HPDE6-E6E7 (cell line): ENCODE results near the gene LTBP3.
"Not testable (repeated sequence)": the region's sequence is repeated elsewhere in the genome, so short reads cannot be mapped to it uniquely, and the experiment has no call there.

Experiments
- DNase-seq: peaks from one replicate; pipeline ENCODE4 v3.0.0; 2011; ENCODE audit warnings: missing footprints; ENCODE audit errors: extremely low spot score

The LTBP3 gene

DNA sequence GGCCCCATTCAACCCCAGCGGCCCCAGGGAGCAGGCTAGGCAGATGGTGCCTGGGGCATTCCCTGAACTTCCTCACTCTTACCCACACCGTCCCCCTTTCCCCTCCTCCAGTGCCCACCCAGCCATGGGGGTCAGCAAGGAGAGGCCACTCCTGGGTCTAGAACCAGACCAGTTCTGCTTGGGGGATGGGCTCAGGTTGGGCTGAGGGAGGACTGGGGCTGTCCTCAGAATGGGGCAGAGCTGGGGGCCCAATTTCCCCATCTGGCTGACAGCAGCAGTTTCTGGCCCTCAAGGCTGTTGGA is 20.9 kb downstream of the LTBP3 start:
- DNase-seq: no peak

DNA sequence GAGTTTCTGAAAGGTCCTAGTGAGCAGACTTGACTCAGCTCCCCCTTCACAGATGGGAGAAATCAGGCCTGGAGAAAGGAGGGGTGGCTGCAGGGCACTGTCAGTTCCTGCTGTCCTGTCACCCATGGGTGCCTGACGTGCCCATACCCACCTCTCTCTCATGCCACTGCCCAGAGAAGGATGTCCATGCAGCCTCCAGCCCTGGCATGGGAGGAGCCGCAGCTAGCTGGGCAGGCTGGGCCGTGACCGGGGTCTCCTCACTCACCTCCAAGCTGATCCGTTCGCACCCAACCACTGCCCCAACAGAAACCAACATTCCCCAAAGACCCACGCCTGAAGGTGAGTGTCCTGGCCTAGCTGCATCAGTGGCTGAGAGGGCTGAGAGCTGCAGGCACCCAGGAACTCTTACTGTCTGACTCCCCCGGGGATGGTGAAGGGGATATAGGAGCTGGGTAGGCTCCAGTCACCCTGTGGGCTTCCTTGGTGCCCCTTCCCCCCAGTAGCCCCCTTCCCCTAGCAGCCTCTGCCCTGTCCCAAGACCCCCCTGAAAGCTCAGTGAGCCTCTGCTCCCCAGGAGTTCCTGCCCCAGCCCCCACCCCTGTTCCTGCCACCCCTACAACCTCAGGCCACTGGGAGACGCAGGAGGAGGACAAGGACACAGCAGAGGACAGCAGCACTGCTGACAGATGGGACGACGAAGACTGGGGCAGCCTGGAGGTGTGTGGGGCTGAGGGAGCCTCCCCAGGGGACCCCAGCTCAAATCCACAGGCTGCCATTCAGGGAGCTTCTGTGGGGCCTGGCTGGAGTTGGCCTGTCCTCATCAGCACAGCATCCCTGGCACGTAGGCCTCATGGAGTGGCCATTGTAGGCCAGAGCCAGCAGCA is 21.5 kb downstream of the LTBP3 start:
- no peak for DNase-seq

DNA sequence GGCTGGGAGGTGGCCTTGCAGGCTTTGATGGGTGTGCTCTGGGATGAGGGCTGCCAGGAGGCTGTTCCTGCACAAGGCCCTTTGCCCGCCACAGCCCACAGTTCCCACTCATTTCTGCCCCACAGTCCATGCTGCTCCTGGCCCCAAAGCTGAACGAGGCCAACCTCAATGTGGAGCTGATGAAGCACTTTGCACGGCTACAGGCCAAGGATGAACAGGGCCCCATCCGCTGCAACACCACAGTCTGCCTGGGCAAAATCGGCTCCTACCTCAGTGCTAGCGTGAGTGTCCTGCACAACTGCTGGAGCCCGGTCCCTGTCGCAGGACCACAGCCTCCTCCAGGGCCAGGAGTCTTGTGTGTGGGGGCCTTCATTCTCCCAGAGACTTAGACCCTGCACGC is 23.1 kb downstream of the LTBP3 start:
- no peak for DNase-seq

DNA sequence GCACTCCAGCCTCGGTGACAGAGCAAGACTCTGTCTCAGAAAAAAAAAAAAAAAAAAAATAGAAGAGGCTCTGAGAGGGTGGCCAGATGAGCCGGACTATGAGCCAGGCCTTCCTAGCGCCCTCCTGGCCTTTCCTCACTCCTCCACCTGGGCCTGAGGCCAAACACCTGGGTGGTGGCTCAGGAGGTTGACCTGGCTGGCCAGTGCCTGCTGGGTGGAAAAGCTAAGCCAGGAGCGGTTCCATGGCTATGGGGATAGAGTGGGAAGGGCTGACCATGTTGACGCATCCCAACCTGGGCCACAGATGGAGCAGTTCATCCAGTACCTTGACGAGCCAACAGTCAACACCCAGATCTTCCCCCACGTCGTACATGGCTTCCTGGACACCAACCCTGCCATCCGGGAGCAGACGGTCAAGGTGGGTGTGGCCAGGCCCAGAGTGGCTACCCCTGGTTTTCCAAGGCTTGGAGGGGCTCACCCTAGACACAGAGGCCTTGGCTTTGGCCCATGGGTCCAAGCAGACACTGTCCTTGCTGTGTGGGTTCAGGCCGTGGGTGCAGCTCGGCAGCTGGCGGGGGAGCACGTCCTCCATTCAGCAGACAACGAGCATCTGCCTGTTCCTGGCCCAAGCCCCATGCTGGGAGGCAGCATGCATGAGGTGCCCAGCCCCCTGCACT is 25.6 kb downstream of the LTBP3 start:
- DNase-seq: no peak

DNA sequence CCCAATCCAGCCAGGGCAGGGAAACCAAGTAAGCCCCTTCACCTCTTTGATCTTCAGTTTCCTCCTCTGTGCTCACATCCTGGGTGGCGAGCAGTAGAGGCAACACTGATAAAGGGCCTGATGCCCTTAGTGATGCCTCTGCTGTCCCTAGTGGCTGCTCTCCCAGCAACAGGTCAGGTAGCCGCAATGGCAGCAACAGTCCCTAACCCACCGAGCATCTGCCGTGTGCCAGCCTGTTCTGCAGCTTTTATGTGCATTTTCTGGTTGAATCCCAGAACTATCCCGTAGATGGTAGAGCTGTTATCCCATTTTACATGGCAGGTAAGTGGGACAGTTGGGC is 28.0 kb downstream of the LTBP3 start:
- DNase-seq: no peak

DNA sequence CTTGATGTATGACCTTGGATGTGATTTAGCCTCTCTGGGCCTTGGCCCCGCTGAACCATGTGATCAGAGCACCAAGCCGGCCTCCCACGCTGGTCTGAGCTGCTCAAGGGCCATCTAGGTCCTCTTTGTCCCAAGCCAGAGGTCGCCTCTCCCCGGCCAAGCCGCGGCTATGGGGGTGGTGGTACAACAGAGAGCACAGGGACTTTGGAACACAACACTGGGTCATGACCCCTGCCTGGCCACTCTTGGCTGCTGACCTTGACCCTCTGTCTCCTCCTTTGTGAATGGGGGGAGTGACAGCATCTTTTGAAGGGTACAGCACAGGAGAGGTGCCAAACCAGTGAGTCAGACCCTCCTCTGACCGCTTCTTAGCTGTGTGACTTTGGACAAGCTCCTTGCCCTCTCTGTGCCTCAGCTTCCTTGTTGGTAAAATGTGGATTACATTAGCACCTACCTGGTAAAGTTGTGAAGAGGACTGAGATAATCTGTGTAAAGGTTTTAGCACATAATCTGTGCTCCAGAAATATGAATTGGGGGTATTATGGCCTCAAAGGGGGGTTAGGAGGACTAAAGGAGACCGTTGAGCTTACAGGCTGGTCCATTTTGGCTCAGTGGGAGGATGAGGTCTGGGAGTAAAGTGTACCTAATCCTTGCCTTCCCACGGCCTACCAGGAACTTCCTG is 28.5 kb downstream of the LTBP3 start:
- no peak for DNase-seq

DNA sequence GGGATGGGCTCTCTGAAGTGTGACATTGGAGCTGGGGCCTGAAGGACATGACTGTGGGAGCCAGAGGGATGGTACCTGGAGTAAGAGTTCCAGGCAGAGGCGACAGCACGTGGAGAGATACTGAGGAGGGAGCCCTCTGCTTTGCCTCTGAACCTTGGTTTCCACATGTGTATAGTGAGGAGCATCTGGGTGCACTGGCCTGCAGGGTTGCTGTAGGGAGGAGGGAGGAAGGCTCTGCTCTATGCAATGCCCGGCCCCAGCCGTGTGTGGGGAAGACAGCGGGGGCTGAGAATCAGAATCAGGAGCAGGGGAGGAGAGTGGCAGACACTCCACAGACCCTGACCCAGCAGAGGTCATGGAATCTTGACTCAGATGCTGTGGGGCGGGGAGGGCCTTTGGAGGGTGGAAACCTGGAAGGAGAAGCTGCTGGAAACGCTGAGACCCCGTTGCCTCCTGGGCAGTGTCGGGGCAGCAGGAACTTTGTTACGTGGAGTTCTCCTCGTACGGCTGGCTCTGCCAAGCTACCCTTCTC is 29.3 kb downstream of the LTBP3 start:
- no peak for DNase-seq

DNA sequence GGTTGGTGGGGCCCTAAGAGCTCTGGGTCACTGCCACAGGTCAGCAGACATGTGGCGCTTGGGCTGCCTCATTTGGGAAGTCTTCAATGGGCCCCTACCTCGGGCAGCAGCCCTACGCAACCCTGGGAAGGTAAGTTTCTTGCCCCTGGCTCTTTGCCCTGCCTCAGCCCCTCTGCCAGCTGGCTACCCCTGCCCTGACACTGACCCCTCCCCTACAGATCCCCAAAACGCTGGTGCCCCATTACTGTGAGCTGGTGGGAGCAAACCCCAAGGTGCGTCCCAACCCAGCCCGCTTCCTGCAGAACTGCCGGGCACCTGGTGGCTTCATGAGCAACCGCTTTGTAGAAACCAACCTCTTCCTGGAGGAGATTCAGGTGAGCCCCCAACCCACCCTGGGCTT is 31.4 kb downstream of the LTBP3 start:
- no peak for DNase-seq

DNA sequence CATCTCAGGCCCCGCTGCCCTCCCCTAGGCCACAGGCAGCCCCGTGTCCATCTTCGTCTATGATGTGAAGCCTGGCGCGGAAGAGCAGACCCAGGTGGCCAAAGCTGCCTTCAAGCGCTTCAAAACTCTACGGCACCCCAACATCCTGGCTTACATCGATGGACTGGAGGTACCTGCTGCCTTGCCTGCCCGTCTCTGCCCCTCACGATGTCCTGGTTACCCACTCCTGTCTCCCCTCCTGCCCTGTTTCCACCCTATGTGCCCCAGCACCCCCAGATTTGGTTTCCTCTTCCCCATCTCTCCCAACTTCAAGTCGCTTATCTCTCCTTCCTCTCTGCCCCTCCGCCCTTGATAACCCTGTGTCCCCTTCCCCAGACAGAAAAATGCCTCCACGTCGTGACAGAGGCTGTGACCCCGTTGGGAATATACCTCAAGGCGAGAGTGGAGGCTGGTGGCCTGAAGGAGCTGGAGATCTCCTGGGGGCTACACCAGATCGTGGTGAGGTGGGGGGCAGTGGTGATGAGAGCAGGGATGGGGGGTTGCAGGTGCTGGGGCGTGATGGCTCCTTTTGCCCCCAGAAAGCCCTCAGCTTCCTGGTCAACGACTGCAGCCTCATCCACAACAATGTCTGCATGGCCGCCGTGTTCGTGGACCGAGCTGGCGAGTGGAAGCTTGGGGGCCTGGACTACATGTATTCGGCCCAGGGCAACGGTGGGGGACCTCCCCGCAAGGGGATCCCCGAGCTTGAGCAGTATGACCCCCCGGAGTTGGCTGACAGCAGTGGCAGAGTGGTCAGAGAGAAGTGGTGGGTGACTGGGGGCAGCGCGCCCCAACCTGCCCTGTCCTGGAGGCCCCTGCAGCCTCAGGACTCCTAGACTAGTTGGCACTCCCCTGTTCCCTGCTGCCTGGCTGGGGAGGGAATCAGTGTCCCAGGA is 32.3 kb downstream of the LTBP3 start:
- no peak for DNase-seq

DNA sequence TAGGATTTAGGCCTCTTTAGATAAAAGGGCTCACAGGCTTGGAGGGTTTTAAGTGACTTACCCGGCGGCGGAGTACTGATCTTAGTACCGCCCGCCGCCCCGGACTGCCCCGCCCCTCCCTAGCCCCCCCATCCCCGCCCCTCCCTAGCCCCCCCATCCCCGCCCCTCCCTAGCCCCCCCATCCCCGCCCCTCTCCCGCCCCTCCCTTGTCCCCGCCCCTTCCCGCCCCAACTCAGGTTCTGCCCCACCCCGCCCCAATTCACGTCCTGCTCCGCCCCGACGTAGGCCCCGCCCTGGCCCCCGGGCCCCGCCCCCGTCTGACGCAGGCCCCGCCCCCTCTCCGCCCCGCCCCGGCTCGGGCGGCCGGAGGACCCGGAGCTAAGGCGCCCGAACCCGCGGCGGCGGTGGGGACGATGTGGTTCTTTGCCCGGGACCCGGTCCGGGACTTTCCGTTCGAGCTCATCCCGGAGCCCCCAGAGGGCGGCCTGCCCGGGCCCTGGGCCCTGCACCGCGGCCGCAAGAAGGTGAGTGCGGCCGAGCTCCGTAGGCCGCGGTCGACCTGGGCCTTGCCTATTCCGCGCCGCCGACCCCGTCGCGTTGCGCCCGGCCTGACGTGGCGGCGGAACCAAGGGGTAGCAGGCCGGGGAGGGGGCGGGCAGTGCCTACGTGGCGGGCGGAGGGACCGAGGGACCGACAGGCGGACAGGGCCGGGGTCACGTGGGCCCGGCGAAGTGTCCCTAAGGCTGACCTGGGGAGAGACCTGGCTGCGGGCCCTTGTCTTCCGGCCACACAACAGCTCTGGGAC is 33.2 kb downstream of the LTBP3 start, which contains the start of gene SCYL1:
SCYL1 (plus strand) TSS at position 343 of the 805 bp plus-strand sequence; CDS start at position 414, 71 bp downstream.
- no peak for DNase-seq

DNA sequence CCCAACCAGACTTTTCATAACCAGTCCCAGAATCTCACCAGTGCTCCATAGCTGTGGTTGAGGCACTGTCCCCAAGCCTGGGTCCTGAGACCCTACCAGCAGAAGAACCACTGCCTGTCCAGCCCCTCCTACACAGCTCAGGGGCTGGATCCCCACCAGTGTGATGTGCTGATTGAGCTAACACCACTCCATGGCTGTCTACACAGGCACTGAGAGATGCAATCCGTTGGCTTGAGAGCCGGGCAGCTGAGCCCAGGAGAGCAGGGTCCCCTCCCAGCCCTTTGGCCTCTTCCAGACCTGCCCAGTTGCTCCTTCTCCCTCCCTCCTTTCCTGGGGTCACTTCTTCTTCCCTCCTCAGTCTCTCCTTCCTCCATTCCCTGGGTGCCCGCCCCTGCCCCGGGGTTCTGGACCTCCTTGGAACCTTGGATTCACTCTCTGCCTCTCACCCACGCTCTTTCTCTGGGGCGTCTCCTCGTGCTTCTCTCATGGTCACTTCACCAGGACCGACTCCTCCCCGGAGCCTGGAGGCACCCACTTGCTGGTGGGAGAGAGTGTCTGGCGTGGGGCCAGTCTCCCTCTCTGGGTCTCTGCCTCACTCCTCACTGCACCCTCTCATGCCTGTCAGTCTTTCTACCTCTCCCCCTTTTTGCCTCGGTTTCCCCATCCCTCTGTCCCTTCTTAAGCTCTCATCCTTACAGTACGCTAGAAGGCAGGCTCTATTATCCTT is 34.0 kb downstream of the LTBP3 start:
- no peak for DNase-seq

DNA sequence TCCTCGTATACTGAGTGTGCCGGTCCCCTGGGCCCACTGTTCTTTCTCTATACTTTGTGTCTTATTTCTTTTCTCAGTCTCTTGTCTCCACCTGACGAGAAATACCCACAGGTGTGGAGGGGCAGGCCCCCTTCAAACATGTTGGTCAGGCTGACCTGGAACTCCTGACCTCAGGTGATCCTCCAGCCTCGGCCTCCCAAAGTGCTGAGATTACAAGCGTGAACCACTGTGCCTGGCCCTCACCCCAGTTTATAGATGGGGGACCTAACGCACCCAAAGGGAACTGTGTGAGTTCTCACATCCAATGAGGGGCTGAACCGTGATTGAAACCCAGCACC is 34.6 kb downstream of the LTBP3 start:
- DNase-seq: not testable (repeated sequence)

DNA sequence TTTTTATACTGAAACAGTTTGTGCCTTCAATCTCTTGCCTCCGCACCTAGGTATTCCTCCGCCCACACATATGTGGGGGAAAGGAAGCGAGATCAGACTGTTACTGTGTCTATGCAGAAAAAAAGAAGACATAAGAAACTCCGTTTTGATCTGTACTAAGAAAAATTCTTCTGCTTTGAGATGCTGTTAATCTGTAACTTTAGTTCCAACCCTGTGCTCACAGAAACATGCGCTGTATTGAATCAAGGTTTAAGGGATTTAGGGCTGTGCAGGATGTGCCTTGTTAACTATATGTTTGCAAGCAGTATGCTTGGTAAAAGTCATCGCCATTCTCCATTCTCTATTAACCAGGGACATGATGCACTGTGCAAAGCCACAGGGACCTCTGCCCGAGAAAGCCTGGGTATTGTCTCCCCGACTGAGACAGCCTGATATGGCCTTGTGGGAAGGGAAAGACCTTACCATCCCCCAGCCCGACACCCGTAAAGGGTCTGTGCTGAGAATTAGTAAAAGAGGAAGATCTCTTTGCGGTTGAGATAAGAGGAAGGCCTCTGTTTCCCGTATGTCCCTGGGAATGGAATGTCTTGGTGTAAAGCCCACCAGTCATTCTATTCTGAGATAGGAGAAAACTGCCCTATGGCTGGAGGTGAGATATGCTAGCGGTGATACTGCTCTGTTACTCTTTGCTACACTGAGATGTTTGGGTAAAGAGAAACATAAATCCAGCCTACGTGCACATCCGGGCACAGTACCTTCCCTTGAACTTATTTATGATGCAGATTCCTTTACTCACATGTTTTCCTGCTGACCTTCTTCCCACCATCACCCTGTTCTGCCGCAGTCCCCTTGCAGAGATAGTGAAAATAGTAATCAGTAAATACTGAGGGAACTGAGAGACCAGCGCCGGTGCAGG is 35.2 kb downstream of the LTBP3 start:
- not testable (repeated sequence) for DNase-seq

DNA sequence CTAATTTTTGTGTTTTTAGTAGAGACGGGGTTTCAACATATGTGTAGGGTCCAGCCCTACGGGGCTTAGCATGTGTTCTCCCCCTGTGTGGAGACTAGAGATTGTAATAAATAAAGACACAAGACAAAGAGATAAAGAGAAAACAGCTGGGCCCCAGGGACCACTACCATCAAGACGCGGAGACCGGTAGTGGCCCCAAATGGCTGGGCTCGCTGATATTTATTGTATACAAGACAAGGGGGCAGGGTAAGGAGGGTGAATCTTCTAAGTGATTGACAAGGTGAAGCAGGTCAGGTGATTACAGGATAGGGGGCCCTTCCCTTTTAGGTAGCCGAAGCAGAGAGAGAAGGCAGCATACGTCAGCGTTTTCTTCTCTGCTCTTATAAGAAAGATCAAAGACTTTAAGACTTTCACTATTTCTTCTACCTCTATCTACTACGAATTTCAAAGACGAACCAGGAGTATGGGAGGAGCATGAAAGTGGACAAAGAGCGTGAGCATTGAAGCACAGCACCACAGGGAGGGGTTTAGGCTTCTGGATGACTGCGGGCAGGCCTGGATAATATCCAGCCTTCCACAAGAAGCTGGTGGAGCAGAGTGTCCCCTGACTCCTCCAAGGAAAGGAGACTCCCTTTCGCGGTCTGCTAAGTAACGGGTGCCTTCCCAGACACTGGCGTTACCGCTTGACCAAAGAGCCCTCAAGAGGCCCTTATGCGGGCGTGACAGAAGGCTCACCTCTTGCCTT is 36.2 kb downstream of the LTBP3 start:
- not testable (repeated sequence) for DNase-seq

DNA sequence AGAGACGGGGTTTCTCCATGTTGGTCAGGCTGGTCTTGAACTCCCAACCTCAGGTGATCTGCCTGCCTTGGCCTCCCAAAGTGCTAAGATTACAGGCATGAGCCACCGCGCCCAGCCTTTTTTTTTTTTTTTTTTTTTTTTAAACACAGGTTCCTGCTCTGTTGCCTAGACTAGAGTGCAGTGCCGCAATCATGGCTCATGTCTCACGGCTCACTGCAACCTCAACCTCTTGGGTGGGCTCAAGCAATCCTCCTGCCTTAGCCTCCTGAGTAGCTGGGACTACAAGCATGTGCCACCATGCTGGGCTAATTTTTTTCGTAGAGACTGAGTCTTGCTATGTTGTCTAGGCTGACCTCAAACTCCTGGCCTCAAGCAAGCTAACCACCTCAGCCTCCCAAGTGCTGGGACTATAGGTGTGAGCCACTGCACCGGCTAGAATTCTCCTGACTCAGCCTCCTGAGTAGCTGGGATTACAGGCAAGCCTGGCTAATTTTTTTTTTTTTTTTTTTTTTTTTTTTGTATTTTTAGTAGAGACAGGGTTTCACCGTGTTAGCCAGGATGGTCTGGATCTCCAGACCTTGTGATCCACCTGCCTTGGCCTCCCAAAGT is 39.1 kb downstream of the LTBP3 start:
- not testable (repeated sequence) for DNase-seq

DNA sequence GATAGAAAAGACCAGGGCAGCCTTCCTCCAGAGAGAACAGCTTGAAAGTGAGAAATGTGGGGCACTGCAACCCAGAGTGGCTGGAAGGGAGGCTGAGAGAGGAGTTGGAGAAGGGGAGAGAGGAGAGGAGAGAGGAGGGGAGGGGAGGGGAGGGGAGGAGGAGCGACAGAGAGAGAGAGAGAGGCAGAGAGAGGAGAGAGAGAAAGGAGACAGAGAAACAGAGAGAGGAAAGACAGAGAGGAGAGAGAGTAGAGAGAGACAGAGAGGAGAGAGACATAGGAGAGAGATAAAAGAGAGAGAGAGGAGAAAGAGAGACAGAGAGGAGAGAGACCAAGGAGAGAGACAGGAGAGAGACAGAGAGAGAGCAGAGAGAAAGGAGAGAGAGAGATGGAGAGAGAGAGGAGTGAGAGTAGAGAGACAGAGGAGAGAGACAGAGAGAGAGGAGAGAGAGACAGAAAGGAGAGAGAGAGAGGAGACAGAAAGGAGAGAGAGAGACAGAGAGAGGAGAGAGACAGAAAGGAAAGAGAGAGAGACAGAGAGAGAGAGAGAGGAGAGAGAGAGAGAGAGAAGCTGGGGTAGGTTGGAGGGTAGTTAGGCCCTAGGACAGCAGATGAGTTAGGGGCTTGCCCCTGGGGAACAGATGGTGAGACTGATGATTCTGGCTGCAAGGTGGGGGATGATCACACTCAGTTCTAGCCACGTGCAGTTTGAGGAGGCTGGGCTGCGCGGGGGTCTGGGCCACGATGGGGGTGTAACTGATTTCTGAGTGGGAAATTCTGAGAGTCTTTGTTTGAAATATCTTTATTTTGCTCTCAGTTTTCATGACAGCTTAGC is 41.8 kb downstream of the LTBP3 start:
- no peak for DNase-seq

DNA sequence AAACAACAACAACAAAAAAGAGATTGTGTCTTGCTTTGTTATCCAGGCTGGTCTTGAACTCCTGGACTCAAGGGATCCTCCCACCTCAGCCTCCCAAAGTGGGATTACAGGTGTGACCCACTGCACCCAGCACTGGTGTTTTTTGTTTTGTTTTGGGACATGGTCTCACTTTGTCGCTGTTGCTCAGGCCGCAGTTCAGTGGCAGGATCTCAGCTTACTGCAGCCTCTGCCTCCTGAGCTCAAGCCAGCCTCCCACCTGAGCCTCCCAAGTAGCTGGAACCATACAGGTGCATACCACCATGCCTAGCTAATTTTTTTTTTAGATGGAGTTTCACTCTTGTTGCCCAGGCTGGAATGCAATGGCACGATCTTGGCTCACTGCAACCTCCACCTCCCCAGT is 45.8 kb downstream of the LTBP3 start:
- DNase-seq: not testable (repeated sequence)
